Common myeloid progenitor, CD34-positive (primary cell): Measurements from ENCODE around the gene WDR82.

Experiments used
- CTCF ChIA-PET: fragments of 350-600 bp; sonication (Branson Sonifier 250); formaldehyde crosslinking; loops from one replicate; lab custom pipeline; 2021; ENCODE audit warnings: antibody characterized with exemption; lab: Charles Lee
- POLR2A ChIA-PET: fragments of 350-600 bp; sonication (Branson Sonifier 250); formaldehyde crosslinking; loops from one replicate; lab custom pipeline; 2021; ENCODE audit warnings: antibody characterized with exemption; lab: Charles Lee
- DNase-seq, 3 donors: peaks; one replicate each; pipeline versions ENCODE4 v3.0.0 to v3.0.0-alpha.2; 2013
- H3K27ac ChIP-seq, 2 experiments: 1 replicate in 1 of 2; 2 replicates in 1 of 2; pipeline ENCODE4 v1.7.0; 2013; ENCODE audit warnings: inconsistent platforms in 2 of 2, low read length in 2 of 2, mild to moderate bottlenecking in 2 of 2, low read depth in 1 of 2, moderate library complexity in 1 of 2; ENCODE audit not compliant: severe bottlenecking in 2 of 2, insufficient read depth in 1 of 2, poor library complexity in 1 of 2
- H3K27me3 ChIP-seq, 5 experiments: replicated peaks in 2 of 5; 1 replicate in 3 of 5; 2 replicates in 2 of 5; pipeline versions ENCODE4 v1.6.1 to v1.7.0; 2013; ENCODE audit warnings: low read length in 4 of 5, mild to moderate bottlenecking in 2 of 5, moderate library complexity in 2 of 5, inconsistent platforms in 1 of 5; ENCODE audit not compliant: insufficient read depth in 5 of 5, control insufficient read depth in 4 of 5
- H3K36me3 ChIP-seq, 4 experiments: 1 replicate in 2 of 4; 2 replicates in 2 of 4; pipeline versions ENCODE4 v1.6.1 to v1.7.0; 2013; ENCODE audit warnings: low read length in 3 of 4, control low read depth in 1 of 4, mild to moderate bottlenecking in 1 of 4; ENCODE audit not compliant: control insufficient read depth in 4 of 4, insufficient read depth in 4 of 4
- H3K4me1 ChIP-seq, 4 experiments: 1 replicate in 3 of 4; 2 replicates in 1 of 4; pipeline versions ENCODE4 v1.6.1 to v1.7.1; 2013; ENCODE audit warnings: low read length in 3 of 4, mild to moderate bottlenecking in 3 of 4, control low read depth in 1 of 4, inconsistent platforms in 1 of 4, moderate library complexity in 1 of 4; ENCODE audit not compliant: control insufficient read depth in 4 of 4, insufficient read depth in 4 of 4; ENCODE audit errors: control extremely low read depth in 1 of 4
- H3K4me3 ChIP-seq, 7 experiments: 1 replicate in 4 of 7; 2 replicates in 3 of 7; pipeline versions ENCODE4 v1.5.1 to v1.7.0; 2013; ENCODE audit warnings: mild to moderate bottlenecking in 7 of 7, low read length in 6 of 7, moderate library complexity in 6 of 7, inconsistent platforms in 2 of 7, low read depth in 2 of 7, control low read depth in 1 of 7; ENCODE audit not compliant: insufficient read depth in 4 of 7, control insufficient read depth in 1 of 7; ENCODE audit errors: extremely low read depth in 1 of 7
- H3K9me3 ChIP-seq, 5 experiments: 1 replicate in 4 of 5; 2 replicates in 1 of 5; pipeline versions ENCODE4 v1.6.1 to v1.7.1; 2013; ENCODE audit warnings: low read length in 4 of 5, mild to moderate bottlenecking in 2 of 5, inconsistent platforms in 1 of 5, low read depth in 1 of 5, moderate library complexity in 1 of 5; ENCODE audit not compliant: control insufficient read depth in 4 of 5, insufficient read depth in 2 of 5; ENCODE audit errors: control extremely low read depth in 1 of 5
- WGBS: methylation state at CpG from one replicate; pipeline ENCODE4 v1.1.5; 2013; ENCODE audit not compliant: insufficient coverage; 5-methylcytosine and 5-hydroxymethylcytosine counted together

The WDR82 gene

GRCh38 chr3:52246264-52246620, 32.2 kb downstream of the WDR82 start:
- CTCF ChIA-PET, result interaction anchor here (0.6 to 4.5 kb wide), 8 partner anchors 8 to 55 kb away, joined by 3 to 24 read pairs (median 4); partner anchors contain the start of gene WDR82
- POLR2A ChIA-PET, result interaction anchor here (1.8 kb wide), 1 partner anchor 32 kb away, joined by 6 read pairs; the partner anchor contains the start of gene WDR82
- Histone ChIP-seq H3K27ac (peak overlapping the region in 1 of 2 experiments; percentile 9), H3K4me3 (peak overlapping the region in 3 of 7 experiments; percentile 38 to 74 (median 73)), H3K36me3 (peaks cover 0 to 24% (median 11%) of the 10 kb centered on the region in 4 experiments), H3K27me3 (no peaks in the 10 kb centered on the region), H3K9me3 (no peaks in the 10 kb centered on the region), H3K4me1 (peaks cover 0 to 37% (median 32%) of the 10 kb centered on the region in 4 experiments)
- WGBS, result 61% methylated on average over 3 of the region's 8 CpGs
- no peak for DNase-seq

- peaks cover 0 to 23% (median 8%) of the 10 kb centered on the region in 4 experiments for H3K36me3 ChIP-seq
- no peaks in the 10 kb centered on the region for H3K9me3 ChIP-seq
- H3K4me3 ChIP-seq, result peak within 1 kb of the TSS; percentile 19 to 74 (median 49)
- POLR2A ChIA-PET, result interaction anchor here (1.8 kb wide), 1 partner anchor 33 kb away, joined by 6 read pairs; the partner anchor contains the start of gene WDR82
- under 1% methylated on average over 84 of the region's 98 CpGs for WGBS
- H3K27ac ChIP-seq, result peak within 1 kb of the TSS in 1 of 2 experiments; percentile 9
- peak; percentile 77 to 90 (median 85) for DNase-seq
- no peaks in the 10 kb centered on the region for H3K27me3 ChIP-seq
- peaks cover 0 to 43% (median 35%) of the 10 kb centered on the region in 4 experiments for H3K4me1 ChIP-seq
- CTCF ChIA-PET, result interaction anchor here (0.6 to 4.5 kb wide), 10 partner anchors 9 to 55 kb away, joined by 3 to 24 read pairs (median 4); partner anchors contain the start of gene WDR82
Measured at GRCh38 chr3:52245322-52246263, 32.9 kb downstream of the WDR82 start, which contains the start of gene PPM1M. Gene PPM1M (plus strand): TSS chr3:52245759. CDS start chr3:52245825, 66 bp downstream.

GRCh38 chr3:52243791-52244628, 34.4 kb downstream of the WDR82 start:
- Histone ChIP-seq H3K27ac (no peak overlapping the region), H3K36me3 (peaks cover 0 to 10% (median 4%) of the 10 kb centered on the region in 4 experiments), H3K4me1 (peaks cover 0 to 53% (median 45%) of the 10 kb centered on the region in 4 experiments), H3K9me3 (no peaks in the 10 kb centered on the region), H3K27me3 (no peaks in the 10 kb centered on the region), H3K4me3 (peak overlapping the region in 1 of 7 experiments; percentile 16)
- DNase-seq, result peak in 2 of 3 donors; percentile 43 to 53
- 52% methylated on average over 8 of the region's 9 CpGs for WGBS
- ChIA-PET CTCF (interaction anchor here (0.9 to 15.4 kb wide), 8 partner anchors 8 to 95 kb away, joined by 3 to 161 read pairs (median 8); partner anchors contain the start of gene WDR82), POLR2A (interaction anchor here (0.6 to 1.1 kb wide), 2 partner anchors 10 to 19 kb away, joined by 3 read pairs; no protein-coding TSS in a partner anchor)

- WGBS, result 100% methylated on average over 1 of the region's 1 CpG
- H3K36me3 ChIP-seq, result no peaks in the 10 kb centered on the region
- DNase-seq, result no peak
- ChIA-PET CTCF (interaction anchor here (0.6 to 15.4 kb wide), 4 partner anchors 10 to 37 kb away, joined by 3 to 161 read pairs (median 18); partner anchors contain the start of gene WDR82), POLR2A (interaction anchor here (0.9 kb wide), 1 partner anchor 42 kb away, joined by 3 read pairs; no protein-coding TSS in a partner anchor)
- no peak overlapping the region for H3K27ac ChIP-seq
- no peaks in the 10 kb centered on the region for H3K27me3 ChIP-seq
- H3K4me1 ChIP-seq, result peaks cover 2 to 68% (median 61%) of the 10 kb centered on the region in 4 experiments
- H3K9me3 ChIP-seq, result no peaks in the 10 kb centered on the region
- H3K4me3 ChIP-seq, result no peak overlapping the region
Measured at GRCh38 chr3:52242039-52242438, 36.4 kb downstream of the WDR82 start.

- no peak overlapping the region for H3K4me3 ChIP-seq
- H3K27ac ChIP-seq, result peak overlapping the region in 1 of 2 experiments; percentile 18
- H3K27me3 ChIP-seq, result no peaks in the 10 kb centered on the region
- H3K36me3 ChIP-seq, result peaks cover 0 to 3% (median 0%) of the 10 kb centered on the region in 4 experiments
- 96% methylated on average over 4 of the region's 4 CpGs for WGBS
- peaks cover 2 to 66% (median 57%) of the 10 kb centered on the region in 4 experiments for H3K4me1 ChIP-seq
- no peaks in the 10 kb centered on the region for H3K9me3 ChIP-seq
- no peak for DNase-seq
- ChIA-PET CTCF (interaction anchor here (0.9 to 15.4 kb wide), 9 partner anchors 9 to 207 kb away, joined by 3 to 161 read pairs (median 5); partner anchors contain the start of gene WDR82), POLR2A (interaction anchor here (0.9 to 1.3 kb wide), 2 partner anchors 12 to 43 kb away, joined by 3 to 4 read pairs; no protein-coding TSS in a partner anchor)
Measured at GRCh38 chr3:52240886-52241370, 37.5 kb downstream of the WDR82 start.
